VCaP (cell line): ENCODE measurements around the gene DNAJC15.
A peak's percentile ranks its signal among the peaks of the same experiment; 100 is the strongest.

Experiments
- H3K27ac ChIP-seq: fragments of 450-650 bp; 2 replicates; pipeline ENCODE4 v1.5.1; 2017
- CTCF ChIP-seq: fragments of 450-650 bp; conservative IDR thresholded peaks from 2 replicates; pipeline ENCODE4 v1.5.1; 2017; ENCODE audit warnings: mild to moderate bottlenecking, moderate library complexity

Gene DNAJC15

GRCh38 chr13:43023289-43023963 is at the start of gene DNAJC15:
TSS of gene DNAJC15 (plus strand) at chr13:43023586. CDS start at chr13:43023627, 41 bp downstream.
- H3K27ac ChIP-seq: no peak within 1 kb of the TSS
- TF ChIP-seq CTCF: no peak

DNA sequence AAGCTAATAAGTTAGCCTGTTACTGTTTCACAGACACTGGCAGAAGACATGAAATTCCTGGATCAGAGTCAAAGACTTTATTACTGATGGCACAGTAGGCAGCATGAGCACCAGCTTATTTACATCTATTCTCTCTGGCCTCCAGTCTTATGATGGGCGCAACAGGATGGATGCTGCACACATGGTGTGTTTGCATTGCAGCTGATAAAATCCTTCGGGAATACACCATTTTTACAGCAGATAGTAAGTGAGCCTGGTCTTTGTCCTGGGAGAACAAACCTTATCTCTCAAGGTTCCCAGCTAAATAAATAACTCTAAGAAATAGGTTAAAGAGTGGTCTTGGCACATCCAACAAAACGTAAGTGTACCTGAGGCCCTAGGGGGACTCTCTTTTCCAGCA is 47.3 kb upstream of the DNAJC15 start:
- H3K27ac ChIP-seq: no peak overlapping the region
- no peak for TF ChIP-seq CTCF

DNA sequence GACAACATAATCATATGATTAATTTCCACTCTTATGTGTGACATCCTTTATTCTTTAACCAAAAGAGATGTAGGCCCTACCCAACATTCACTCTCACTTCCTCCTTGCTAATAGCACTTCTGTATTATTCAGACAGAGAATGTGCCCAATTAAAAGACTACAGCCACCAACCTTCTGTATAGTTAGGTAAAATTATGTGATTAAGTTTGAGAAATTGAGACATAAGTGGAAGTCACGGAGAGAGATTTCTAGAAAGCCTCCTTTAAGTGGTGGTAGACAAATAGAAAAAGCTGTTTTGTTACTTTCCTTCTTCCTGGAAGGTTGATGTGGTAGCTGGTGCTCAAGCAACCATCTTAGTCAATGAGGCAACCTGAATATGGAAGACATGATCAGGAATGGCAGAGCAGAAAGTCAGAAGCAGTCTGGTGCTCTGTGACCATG is 46.1 kb upstream of the DNAJC15 start:
- no peak for TF ChIP-seq CTCF
- no peak overlapping the region for H3K27ac ChIP-seq

DNA sequence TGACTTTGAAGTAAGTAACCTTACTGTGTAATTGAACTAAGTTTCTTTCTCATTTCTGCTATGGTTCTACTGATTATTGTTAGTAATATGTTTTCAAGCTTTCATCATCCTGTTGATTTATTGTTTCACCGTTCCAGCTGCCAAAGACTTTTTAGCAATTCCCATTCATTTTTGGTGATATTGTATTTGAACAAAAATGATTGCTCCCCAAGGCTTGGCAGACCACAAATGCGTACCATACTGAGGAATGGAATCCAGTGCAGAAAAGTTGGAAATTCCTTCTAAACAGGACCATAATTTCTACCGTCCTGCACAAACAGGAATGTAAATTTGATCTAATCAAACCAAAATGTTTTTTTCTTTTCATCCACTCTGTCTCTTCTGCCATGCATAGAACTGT is 42.1 kb upstream of the DNAJC15 start:
- peak overlapping the region; percentile 11; the same call in 1 of the 2 replicates for H3K27ac ChIP-seq
- no peak for TF ChIP-seq CTCF

DNA sequence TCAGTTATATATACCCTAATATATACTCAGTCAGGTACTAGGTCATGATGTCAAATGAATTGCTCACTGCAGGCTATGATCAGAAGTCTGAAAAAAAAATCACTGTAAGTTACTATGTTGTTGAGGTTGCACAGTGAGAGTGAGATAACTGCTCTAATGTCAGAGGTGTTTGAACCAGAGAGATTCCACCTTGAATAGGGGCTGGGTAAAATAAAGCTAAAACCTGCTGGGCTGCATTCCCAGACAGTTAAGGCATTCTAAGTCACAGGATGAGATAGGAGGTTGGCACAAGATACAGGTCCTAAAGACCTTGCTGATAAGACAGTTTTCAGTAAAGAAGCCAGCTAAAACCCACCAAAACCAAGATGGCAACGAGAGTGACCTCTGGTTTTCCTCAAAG is 41.5 kb upstream of the DNAJC15 start:
- no peak for TF ChIP-seq CTCF
- H3K27ac ChIP-seq: peak overlapping the region; percentile 11; the same call in 1 of the 2 replicates

GRCh38 chr13:42984026-42984425 is 39.4 kb upstream of the DNAJC15 start:
- TF ChIP-seq CTCF: no peak
- no peak overlapping the region for H3K27ac ChIP-seq

- no peak overlapping the region for H3K27ac ChIP-seq
- no peak for TF ChIP-seq CTCF
Observed at GRCh38 chr13:42984691-42985090, 38.7 kb upstream of the DNAJC15 start.
